SK-N-SH treated with all-trans-retinoic acid at 6 μM for 48 hours (cell line): ENCODE data around the gene FLT3.

Experiments used
- ATAC-seq: fragments of 200-7000 bp; cut with Tn5 transposase; 3 replicates; pipeline ENCODE4 v1.9.1; 2020; ENCODE audit warnings: mild to moderate bottlenecking, moderate library complexity
- ARNTL ChIP-seq: fragments of 450-650 bp; formaldehyde crosslinking; IDR thresholded peaks from 2 replicates; pipeline ENCODE4 v1.5.0; 2020; ENCODE audit warnings: low read depth, mild to moderate bottlenecking, moderate library complexity, borderline replicate concordance
- BACH2 ChIP-seq: fragments of 250-450 bp; sonication (Bioruptor Pico); IDR thresholded peaks from 2 replicates; pipeline ENCODE4 v1.9.0; 2021; ENCODE audit warnings: mild to moderate bottlenecking, borderline replicate concordance
- CSDC2 ChIP-seq: fragments of 250-450 bp; sonication (Bioruptor Pico); IDR thresholded peaks from 2 replicates; pipeline ENCODE4 v1.5.0; 2020; ENCODE audit warnings: mild to moderate bottlenecking, moderate library complexity
- ESRRG ChIP-seq: fragments of 250-450 bp; sonication (Bioruptor Pico); IDR thresholded peaks from 2 replicates; pipeline ENCODE4 v1.6.1; 2021; ENCODE audit warnings: mild to moderate bottlenecking
- GLIS3 ChIP-seq: fragments of 250-450 bp; sonication (Bioruptor Pico); IDR thresholded peaks from 2 replicates; pipeline ENCODE4 v1.5.0; 2020; ENCODE audit warnings: mild to moderate bottlenecking, moderate library complexity
- ISL1 ChIP-seq: fragments of 250-450 bp; sonication (Bioruptor Pico); IDR thresholded peaks from 2 replicates; pipeline ENCODE4 v2.1.2; 2022; ENCODE audit warnings: mild to moderate bottlenecking, moderate library complexity
- OSR1 ChIP-seq: fragments of 250-450 bp; sonication (Bioruptor Pico); IDR thresholded peaks from 2 replicates; pipeline ENCODE4 v1.8.0; 2022; ENCODE audit warnings: moderate library complexity, mild to moderate bottlenecking, inconsistent platforms
- POU6F1 ChIP-seq: fragments of 250-450 bp; sonication (Bioruptor Pico); IDR thresholded peaks from 2 replicates; pipeline ENCODE4 v1.8.0; 2021; ENCODE audit warnings: low read depth, mild to moderate bottlenecking, moderate library complexity, borderline replicate concordance
- PPARA ChIP-seq: fragments of 250-450 bp; sonication (Bioruptor Pico); IDR thresholded peaks from 2 replicates; pipeline ENCODE4 v1.5.0; 2020; ENCODE audit warnings: mild to moderate bottlenecking, borderline replicate concordance
- RARB ChIP-seq: fragments of 250-450 bp; sonication (Bioruptor Pico); IDR thresholded peaks from 2 replicates; pipeline ENCODE4 v1.8.0; 2021; ENCODE audit warnings: mild to moderate bottlenecking, moderate library complexity
- SNAI2 ChIP-seq: fragments of 250-450 bp; sonication (Bioruptor Pico); IDR thresholded peaks from 2 replicates; pipeline ENCODE4 v1.5.0; 2020; ENCODE audit warnings: mild to moderate bottlenecking, moderate library complexity
- TCF4 ChIP-seq: fragments of 250-450 bp; sonication (Bioruptor Pico); IDR thresholded peaks from 2 replicates; pipeline ENCODE4 v1.8.0; 2021; ENCODE audit warnings: mild to moderate bottlenecking, moderate library complexity, borderline replicate concordance
- TOX ChIP-seq: fragments of 250-450 bp; sonication (Bioruptor Pico); IDR thresholded peaks from 2 replicates; pipeline ENCODE4 v1.8.0; 2021; ENCODE audit warnings: mild to moderate bottlenecking, moderate library complexity, borderline replicate concordance
- ZC3H10 ChIP-seq: fragments of 250-450 bp; sonication (Bioruptor Pico); IDR thresholded peaks from 2 replicates; pipeline ENCODE4 v1.5.1; 2021; ENCODE audit warnings: mild to moderate bottlenecking, moderate library complexity
- ZFP3 ChIP-seq: fragments of 250-450 bp; sonication (Bioruptor Pico); IDR thresholded peaks from 2 replicates; pipeline ENCODE4 v1.5.0; 2020; ENCODE audit warnings: mild to moderate bottlenecking, moderate library complexity
- ZFP30 ChIP-seq: fragments of 450-650 bp; formaldehyde crosslinking; IDR thresholded peaks from 2 replicates; pipeline ENCODE4 v1.5.0; 2022; ENCODE audit warnings: mild to moderate bottlenecking, moderate library complexity
- ZNF565 ChIP-seq: fragments of 450-650 bp; formaldehyde crosslinking; conservative IDR thresholded peaks from 2 replicates; pipeline ENCODE4 v1.5.0; 2020; ENCODE audit warnings: low read depth, mild to moderate bottlenecking, moderate library complexity
- ZNF70 ChIP-seq: fragments of 450-650 bp; formaldehyde crosslinking; IDR thresholded peaks from 2 replicates; pipeline ENCODE4 v1.5.0; 2020; ENCODE audit warnings: mild to moderate bottlenecking, moderate library complexity
- ZNF8 ChIP-seq: fragments of 450-650 bp; formaldehyde crosslinking; IDR thresholded peaks from 2 replicates; pipeline ENCODE4 v1.5.0; 2020; ENCODE audit warnings: mild to moderate bottlenecking, moderate library complexity
- TF ChIP-seq, protein P1 (sequence below): fragments of 250-450 bp; sonication (Bioruptor Pico); IDR thresholded peaks from 2 replicates; pipeline ENCODE4 v1.5.1; 2020; ENCODE audit warnings: low read depth, mild to moderate bottlenecking, moderate library complexity
- TF ChIP-seq, protein P2 (sequence below): fragments of 250-450 bp; sonication (Bioruptor Pico); IDR thresholded peaks from 2 replicates; pipeline ENCODE4 v1.8.0; 2020; ENCODE audit warnings: mild to moderate bottlenecking, moderate library complexity, borderline replicate concordance
- TF ChIP-seq, protein P3 (sequence below): fragments of 250-450 bp; sonication (Bioruptor Pico); IDR thresholded peaks from 2 replicates; pipeline ENCODE4 v1.5.0; 2020; ENCODE audit warnings: mild to moderate bottlenecking, moderate library complexity

Gene FLT3

DNA sequence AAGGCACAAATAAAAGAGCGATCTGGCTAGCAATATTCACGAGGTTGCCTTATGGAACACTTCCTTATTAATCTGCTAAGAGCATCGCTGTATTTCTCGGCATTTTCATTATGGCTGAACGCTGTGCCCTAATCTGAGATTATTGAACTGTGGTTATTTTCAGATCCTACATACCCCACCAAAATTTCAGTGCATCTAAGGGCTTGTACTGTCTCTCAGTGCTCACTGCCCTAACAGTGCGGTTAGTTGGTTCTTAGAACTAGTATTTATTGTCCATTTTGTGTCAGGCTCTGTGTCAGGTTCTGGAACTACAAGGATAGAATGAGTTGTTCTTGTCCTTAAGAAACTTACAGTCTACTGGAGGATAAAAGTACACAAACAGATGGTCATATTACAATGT lies 51.6 kb downstream of the FLT3 start:
- no peak for TF ChIP-seq POU6F1
- TF ChIP-seq BACH2 (CRISPR knock-in tag): no peak
- TF ChIP-seq ESRRG: no peak
- TF ChIP-seq GLIS3 (CRISPR knock-in tag): no peak

GRCh38 chr13:28047757-28048388 lies 52.5 kb downstream of the FLT3 start:
- TF ChIP-seq OSR1 (CRISPR knock-in tag): no peak
- no peak for TF ChIP-seq ZFP30
- TF ChIP-seq, protein P1, sequence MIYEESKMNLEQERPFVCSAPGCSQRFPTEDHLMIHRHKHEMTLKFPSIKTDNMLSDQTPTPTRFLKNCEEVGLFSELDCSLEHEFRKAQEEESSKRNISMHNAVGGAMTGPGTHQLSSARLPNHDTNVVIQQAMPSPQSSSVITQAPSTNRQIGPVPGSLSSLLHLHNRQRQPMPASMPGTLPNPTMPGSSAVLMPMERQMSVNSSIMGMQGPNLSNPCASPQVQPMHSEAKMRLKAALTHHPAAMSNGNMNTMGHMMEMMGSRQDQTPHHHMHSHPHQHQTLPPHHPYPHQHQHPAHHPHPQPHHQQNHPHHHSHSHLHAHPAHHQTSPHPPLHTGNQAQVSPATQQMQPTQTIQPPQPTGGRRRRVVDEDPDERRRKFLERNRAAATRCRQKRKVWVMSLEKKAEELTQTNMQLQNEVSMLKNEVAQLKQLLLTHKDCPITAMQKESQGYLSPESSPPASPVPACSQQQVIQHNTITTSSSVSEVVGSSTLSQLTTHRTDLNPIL (CRISPR knock-in tag): no peak
- no peak for TF ChIP-seq PPARA (CRISPR knock-in tag)
- no peak for TF ChIP-seq CSDC2
- no peak for TF ChIP-seq SNAI2 (CRISPR knock-in tag)
- TF ChIP-seq TCF4 (CRISPR knock-in tag): no peak
- no peak for TF ChIP-seq ZNF70 (CRISPR knock-in tag)
- no peak for TF ChIP-seq ZFP3 (CRISPR knock-in tag)
- no peak for TF ChIP-seq GLIS3 (CRISPR knock-in tag)
- TF ChIP-seq RARB (CRISPR knock-in tag): no peak
- TF ChIP-seq POU6F1: no peak
- no peak for TF ChIP-seq ZNF565 (CRISPR knock-in tag)
- no peak for TF ChIP-seq ESRRG
- no peak for TF ChIP-seq ISL1 (CRISPR knock-in tag)
- TF ChIP-seq TOX (CRISPR knock-in tag): no peak
- ATAC-seq: no peak

More for the DNA sequence above, 51.6 kb downstream of the FLT3 start:
- ATAC-seq: no peak

DNA sequence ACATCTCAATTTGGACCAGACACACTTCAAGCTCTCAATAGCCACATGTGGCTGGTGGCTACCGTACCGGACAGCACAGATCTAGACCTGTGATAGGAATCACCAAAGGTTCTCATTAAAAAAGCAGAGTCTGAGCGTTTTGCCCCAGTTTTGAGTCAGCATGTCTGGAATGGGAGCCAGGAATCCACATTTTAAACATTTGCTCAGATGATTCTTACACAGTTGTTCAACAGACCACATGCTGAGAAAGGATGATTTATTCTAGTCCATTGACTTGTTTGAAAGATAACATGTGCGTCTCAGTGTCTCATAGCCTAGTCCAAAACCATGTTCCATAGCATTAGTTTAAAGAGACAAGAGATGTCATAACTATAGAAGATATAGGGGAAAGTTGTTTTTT lies 53.4 kb downstream of the FLT3 start:
- TF ChIP-seq, protein P1 (CRISPR knock-in tag): no peak
- no peak for TF ChIP-seq TOX (CRISPR knock-in tag)
- no peak for TF ChIP-seq BACH2 (CRISPR knock-in tag)
- TF ChIP-seq OSR1 (CRISPR knock-in tag): no peak
- no peak for TF ChIP-seq ZNF8
- TF ChIP-seq, all 23 proteins: peak for 0
- no peak for ATAC-seq

DNA sequence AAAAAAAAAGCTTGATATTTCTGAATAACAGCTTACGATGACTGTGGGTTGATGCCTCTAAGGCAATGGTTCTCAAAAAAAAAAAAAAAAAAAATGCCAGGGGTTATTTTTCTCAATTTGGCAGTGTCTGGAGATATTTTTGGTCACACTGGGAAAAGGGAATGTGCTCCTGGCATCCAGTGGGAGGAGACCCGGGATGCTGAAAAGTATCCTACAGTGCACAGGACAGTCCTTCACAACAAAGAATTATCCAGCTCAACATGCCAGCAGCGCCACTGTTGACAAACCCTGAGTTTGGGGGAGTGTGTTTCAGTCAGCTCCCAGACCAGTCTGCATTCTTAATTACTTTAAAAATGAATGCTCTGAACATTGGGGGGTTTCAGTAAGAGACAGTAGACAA lies 54.5 kb downstream of the FLT3 start:
- ATAC-seq: no peak
- TF ChIP-seq CSDC2 (no peak), ZFP3 (CRISPR knock-in tag) (no peak), OSR1 (CRISPR knock-in tag) (no peak), BACH2 (CRISPR knock-in tag) (no peak), ZNF70 (CRISPR knock-in tag) (no peak), PPARA (CRISPR knock-in tag) (no peak), ZFP30 (no peak), ZNF8 (no peak), ZC3H10 (CRISPR knock-in tag) (no peak), TOX (CRISPR knock-in tag) (no peak), ARNTL (CRISPR knock-in tag) (no peak), RARB (CRISPR knock-in tag) (no peak), SNAI2 (CRISPR knock-in tag) (no peak), ESRRG (no peak), TCF4 (CRISPR knock-in tag) (no peak), ZNF565 (CRISPR knock-in tag) (no peak), ISL1 (CRISPR knock-in tag) (no peak)
- TF ChIP-seq, protein P1 (CRISPR knock-in tag): no peak
- TF ChIP-seq, protein P2, sequence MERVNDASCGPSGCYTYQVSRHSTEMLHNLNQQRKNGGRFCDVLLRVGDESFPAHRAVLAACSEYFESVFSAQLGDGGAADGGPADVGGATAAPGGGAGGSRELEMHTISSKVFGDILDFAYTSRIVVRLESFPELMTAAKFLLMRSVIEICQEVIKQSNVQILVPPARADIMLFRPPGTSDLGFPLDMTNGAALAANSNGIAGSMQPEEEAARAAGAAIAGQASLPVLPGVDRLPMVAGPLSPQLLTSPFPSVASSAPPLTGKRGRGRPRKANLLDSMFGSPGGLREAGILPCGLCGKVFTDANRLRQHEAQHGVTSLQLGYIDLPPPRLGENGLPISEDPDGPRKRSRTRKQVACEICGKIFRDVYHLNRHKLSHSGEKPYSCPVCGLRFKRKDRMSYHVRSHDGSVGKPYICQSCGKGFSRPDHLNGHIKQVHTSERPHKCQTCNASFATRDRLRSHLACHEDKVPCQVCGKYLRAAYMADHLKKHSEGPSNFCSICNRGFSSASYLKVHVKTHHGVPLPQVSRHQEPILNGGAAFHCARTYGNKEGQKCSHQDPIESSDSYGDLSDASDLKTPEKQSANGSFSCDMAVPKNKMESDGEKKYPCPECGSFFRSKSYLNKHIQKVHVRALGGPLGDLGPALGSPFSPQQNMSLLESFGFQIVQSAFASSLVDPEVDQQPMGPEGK (CRISPR knock-in tag): no peak
- TF ChIP-seq, protein P3, sequence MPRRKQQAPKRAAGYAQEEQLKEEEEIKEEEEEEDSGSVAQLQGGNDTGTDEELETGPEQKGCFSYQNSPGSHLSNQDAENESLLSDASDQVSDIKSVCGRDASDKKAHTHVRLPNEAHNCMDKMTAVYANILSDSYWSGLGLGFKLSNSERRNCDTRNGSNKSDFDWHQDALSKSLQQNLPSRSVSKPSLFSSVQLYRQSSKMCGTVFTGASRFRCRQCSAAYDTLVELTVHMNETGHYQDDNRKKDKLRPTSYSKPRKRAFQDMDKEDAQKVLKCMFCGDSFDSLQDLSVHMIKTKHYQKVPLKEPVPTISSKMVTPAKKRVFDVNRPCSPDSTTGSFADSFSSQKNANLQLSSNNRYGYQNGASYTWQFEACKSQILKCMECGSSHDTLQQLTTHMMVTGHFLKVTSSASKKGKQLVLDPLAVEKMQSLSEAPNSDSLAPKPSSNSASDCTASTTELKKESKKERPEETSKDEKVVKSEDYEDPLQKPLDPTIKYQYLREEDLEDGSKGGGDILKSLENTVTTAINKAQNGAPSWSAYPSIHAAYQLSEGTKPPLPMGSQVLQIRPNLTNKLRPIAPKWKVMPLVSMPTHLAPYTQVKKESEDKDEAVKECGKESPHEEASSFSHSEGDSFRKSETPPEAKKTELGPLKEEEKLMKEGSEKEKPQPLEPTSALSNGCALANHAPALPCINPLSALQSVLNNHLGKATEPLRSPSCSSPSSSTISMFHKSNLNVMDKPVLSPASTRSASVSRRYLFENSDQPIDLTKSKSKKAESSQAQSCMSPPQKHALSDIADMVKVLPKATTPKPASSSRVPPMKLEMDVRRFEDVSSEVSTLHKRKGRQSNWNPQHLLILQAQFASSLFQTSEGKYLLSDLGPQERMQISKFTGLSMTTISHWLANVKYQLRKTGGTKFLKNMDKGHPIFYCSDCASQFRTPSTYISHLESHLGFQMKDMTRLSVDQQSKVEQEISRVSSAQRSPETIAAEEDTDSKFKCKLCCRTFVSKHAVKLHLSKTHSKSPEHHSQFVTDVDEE (CRISPR knock-in tag): no peak
